ENCODE results near the gene SNX17. TPM values are rescaled to one million over a fixed set of nuclear protein-coding genes. Genes with fewer than 3 reads are reported as not detected.

Gene SNX17
- total RNA-seq, 2 donors from 2014 or later, result 84.4 to 133 TPM

DNA sequence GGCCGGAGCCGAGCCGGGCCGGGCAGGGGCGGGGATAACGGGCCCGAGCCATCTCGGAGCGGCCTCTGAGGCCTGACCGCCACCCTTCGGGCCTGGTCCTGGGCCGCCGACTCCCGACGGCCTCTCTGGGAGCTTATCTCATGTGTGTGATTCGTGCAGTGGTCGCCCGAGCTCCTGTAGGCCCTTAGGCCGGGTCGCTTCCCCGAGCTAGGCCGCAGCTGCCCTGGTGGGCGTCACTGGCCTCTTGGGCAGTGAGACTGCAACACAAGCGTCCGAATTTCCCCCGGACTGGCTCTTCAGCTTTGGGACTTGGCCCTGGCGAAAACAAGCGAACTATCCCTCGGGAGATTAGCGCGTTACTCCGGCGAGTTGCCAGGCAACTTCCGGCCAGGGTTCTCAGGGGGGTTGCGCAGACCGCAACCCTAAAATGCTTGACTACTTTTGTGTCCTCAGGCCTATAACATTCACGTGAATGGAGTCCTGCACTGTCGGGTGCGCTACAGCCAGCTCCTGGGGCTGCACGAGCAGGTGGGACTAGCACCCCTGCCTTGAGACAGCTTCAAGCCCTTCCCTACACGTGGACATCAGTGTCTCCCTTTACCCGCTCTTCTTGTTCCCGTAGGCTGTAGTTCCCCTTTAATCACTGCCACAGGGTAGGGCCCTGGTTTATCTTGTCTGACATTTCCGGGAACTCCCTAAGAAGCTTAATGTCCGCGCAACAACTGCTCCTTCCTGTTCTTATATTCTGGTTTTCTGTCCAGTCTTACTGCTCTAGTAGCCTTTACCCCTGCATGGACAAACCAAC lies 602 bp downstream of the SNX17 start:
- TF ChIP-seq, protein P1, sequence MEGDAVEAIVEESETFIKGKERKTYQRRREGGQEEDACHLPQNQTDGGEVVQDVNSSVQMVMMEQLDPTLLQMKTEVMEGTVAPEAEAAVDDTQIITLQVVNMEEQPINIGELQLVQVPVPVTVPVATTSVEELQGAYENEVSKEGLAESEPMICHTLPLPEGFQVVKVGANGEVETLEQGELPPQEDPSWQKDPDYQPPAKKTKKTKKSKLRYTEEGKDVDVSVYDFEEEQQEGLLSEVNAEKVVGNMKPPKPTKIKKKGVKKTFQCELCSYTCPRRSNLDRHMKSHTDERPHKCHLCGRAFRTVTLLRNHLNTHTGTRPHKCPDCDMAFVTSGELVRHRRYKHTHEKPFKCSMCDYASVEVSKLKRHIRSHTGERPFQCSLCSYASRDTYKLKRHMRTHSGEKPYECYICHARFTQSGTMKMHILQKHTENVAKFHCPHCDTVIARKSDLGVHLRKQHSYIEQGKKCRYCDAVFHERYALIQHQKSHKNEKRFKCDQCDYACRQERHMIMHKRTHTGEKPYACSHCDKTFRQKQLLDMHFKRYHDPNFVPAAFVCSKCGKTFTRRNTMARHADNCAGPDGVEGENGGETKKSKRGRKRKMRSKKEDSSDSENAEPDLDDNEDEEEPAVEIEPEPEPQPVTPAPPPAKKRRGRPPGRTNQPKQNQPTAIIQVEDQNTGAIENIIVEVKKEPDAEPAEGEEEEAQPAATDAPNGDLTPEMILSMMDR (IDR thresholded peaks at IDR 0.05), result no peak
- H3K4me1 ChIP-seq (ENCODE audit: control insufficient read depth in 1 of 2, low read depth in 2 of 2), result peaks cover 18 to 26% of the 10 kb centered on the region in 2 donors
- H3K4me3 ChIP-seq, result peak overlapping the region; percentile 84
- ATAC-seq (ENCODE audit: insufficient number of reproducible peaks, low FRiP score, low read depth), result peak; percentile 2
- H3K9me3 ChIP-seq, result no peaks in the 10 kb centered on the region
- peak overlapping the region; percentile 88 to 92 for H3K27ac ChIP-seq
- peaks cover 58% of the 10 kb centered on the region for H3K36me3 ChIP-seq
- H3K27me3 ChIP-seq (replicated peaks; ENCODE audit: insufficient read depth), result no peaks in the 10 kb centered on the region
- DNase-seq (ENCODE audit: low spot score), result no peak

DNA sequence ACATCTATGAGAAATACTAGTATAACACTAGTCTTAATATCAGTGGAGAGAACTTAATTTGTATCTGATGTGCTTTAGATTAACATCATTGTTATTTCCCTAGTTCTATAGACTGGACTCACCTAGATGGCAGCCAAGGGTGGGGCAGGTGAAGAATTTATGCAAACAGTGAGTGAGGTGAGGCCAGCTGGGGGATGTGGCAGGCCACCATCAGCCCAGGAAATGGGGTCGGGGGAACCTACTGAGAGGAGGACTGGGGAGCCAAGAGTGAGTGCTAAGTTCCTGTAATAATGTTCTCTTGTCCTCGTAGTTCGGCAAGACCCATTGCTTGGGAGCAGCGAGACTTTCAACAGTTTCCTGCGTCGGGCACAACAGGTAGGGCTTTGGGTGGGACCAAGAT lies 2.5 kb downstream of the SNX17 start:
- ATAC-seq (ENCODE audit: insufficient number of reproducible peaks, low FRiP score, low read depth) (no peak), DNase-seq (ENCODE audit: low spot score) (no peak)
- no peaks in the 10 kb centered on the region for H3K9me3 ChIP-seq
- peaks cover 56% of the 10 kb centered on the region for H3K36me3 ChIP-seq
- TF ChIP-seq, protein P1 (IDR thresholded peaks at IDR 0.05), result no peak
- no peaks in the 10 kb centered on the region for H3K27me3 ChIP-seq (replicated peaks; ENCODE audit: insufficient read depth)
- peaks cover 18 to 26% of the 10 kb centered on the region in 2 donors for H3K4me1 ChIP-seq (ENCODE audit: control insufficient read depth in 1 of 2, low read depth in 2 of 2)
- H3K27ac ChIP-seq, result no peak overlapping the region
- no peak overlapping the region for H3K4me3 ChIP-seq

DNA sequence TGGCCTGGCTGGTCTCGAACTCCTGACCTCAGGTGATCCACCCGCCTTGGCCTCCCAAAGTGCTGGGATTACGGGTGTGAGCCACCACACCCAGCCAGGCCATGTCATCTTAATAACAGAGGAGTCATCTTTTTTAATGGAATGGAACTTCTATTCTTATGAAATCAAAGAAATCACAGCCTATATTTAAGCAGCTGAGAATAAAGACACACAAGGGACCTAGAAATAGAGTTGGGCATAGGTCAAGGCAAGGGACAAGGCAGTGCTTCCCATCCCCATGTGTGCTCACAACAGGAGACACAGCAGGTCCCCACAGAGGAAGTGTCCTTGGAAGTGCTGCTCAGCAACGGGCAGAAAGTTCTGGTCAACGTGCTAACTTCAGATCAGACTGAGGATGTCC lies 3.2 kb downstream of the SNX17 start:
- TF ChIP-seq, protein P1 (IDR thresholded peaks at IDR 0.05), result no peak
- Histone ChIP-seq H3K36me3 (peaks cover 50% of the 10 kb centered on the region), H3K27me3 (replicated peaks; ENCODE audit: insufficient read depth) (no peaks in the 10 kb centered on the region), H3K9me3 (no peaks in the 10 kb centered on the region), H3K27ac (no peak overlapping the region), H3K4me3 (no peak overlapping the region), H3K4me1 (ENCODE audit: control insufficient read depth in 1 of 2, low read depth in 2 of 2) (peaks cover 17 to 23% of the 10 kb centered on the region in 2 donors)
- DNase-seq (ENCODE audit: low spot score), result no peak
- no peak for ATAC-seq (ENCODE audit: insufficient number of reproducible peaks, low FRiP score, low read depth)

DNA sequence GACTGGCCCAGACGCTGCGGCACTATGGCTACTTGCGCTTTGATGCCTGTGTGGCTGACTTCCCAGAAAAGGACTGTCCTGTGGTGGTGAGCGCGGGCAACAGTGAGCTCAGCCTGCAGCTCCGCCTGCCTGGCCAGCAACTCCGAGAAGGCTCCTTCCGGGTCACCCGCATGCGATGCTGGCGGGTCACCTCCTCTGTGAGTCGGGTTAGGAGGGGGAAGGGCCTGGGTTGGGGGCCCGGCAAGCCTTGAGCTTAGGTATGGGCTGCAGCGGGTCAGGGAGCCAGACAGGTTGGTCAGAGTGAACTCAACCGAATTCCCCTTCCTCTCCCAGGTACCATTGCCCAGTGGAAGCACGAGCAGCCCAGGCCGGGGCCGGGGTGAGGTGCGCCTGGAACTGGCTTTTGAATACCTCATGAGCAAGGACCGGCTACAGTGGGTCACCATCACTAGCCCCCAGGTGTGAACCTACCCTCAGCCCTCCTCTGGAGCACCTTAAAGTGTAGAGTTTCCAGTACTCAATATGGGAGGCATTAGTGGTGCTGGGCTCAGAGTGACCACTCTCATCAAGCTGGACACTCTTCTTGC lies 5.2 kb downstream of the SNX17 start:
- Histone ChIP-seq H3K4me1 (ENCODE audit: control insufficient read depth in 1 of 2, low read depth in 2 of 2) (peaks cover 15 to 23% of the 10 kb centered on the region in 2 donors), H3K9me3 (no peaks in the 10 kb centered on the region), H3K36me3 (peaks cover 48% of the 10 kb centered on the region), H3K4me3 (no peak overlapping the region), H3K27ac (no peak overlapping the region), H3K27me3 (replicated peaks; ENCODE audit: insufficient read depth) (no peaks in the 10 kb centered on the region)
- ATAC-seq (ENCODE audit: insufficient number of reproducible peaks, low FRiP score, low read depth), result no peak
- TF ChIP-seq, protein P1 (IDR thresholded peaks at IDR 0.05), result no peak
- DNase-seq (ENCODE audit: low spot score), result no peak

DNA sequence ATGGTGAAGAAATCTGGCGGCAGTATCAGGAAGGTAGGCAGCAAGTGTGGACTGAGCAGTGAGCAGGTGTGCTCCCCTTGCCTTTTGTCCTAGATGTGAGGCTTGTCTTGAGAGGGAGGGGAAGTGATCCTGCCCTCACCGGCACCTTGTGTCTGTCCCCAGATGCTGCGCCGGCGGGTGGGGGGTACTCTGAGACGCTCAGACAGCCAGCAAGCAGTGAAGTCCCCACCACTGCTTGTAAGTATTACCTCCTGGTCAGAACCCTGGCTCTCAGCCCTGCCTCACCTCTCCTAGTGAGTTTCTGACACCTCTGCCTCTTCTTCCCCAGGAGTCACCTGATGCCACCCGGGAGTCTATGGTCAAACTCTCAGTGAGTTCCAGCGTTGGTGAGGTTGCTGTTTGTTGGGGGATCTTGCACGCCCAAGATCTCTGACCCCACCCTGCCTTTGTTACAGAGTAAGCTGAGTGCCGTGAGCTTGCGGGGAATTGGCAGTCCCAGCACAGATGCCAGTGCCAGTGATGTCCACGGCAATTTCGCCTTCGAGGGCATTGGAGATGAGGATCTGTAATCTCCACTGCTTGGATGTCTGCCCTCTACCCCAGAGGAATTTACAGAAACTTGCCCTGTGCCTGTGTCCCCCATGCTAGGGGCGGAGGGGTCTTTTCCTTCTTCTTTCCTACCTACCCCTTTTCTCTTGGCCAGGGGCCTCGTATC lies 5.9 kb downstream of the SNX17 start:
- DNase-seq (ENCODE audit: low spot score), result no peak
- H3K9me3 ChIP-seq, result no peaks in the 10 kb centered on the region
- no peaks in the 10 kb centered on the region for H3K27me3 ChIP-seq (replicated peaks; ENCODE audit: insufficient read depth)
- H3K4me1 ChIP-seq (ENCODE audit: control insufficient read depth in 1 of 2, low read depth in 2 of 2), result peaks cover 18 to 23% of the 10 kb centered on the region in 2 donors
- no peak overlapping the region for H3K27ac ChIP-seq
- no peak overlapping the region for H3K4me3 ChIP-seq
- TF ChIP-seq, protein P1 (IDR thresholded peaks at IDR 0.05), result no peak
- peaks cover 48% of the 10 kb centered on the region for H3K36me3 ChIP-seq
- ATAC-seq (ENCODE audit: insufficient number of reproducible peaks, low FRiP score, low read depth), result no peak
